GM19467 (cell line): ENCODE measurements around the gene RASL11A.
"Not testable (repeated sequence)": the region's sequence is repeated elsewhere in the genome, so short reads cannot be mapped to it uniquely, and the experiment has no call there.

Experiments
- ATAC-seq: cut with Tn5 transposase; IDR thresholded peaks from one replicate; pipeline ENCODE4 v1.9.1; 2021; ENCODE audit warnings: mild to moderate bottlenecking, moderate library complexity; ENCODE audit not compliant: unreplicated experiment

The RASL11A gene

GRCh38 chr13:27267596-27267995 is 3.0 kb upstream of the RASL11A start:
- no peak for ATAC-seq

GRCh38 chr13:27269114-27269665 is 1.4 kb upstream of the RASL11A start:
- no peak for ATAC-seq

GRCh38 chr13:27271570-27272096 is 1.0 kb downstream of the RASL11A start:
- ATAC-seq, result no peak

GRCh38 chr13:27273658-27274425 is 3.2 kb downstream of the RASL11A start:
- ATAC-seq, result no peak

- ATAC-seq, result no peak
Observed at GRCh38 chr13:27274631-27275030, 4.0 kb downstream of the RASL11A start.

- no peak for ATAC-seq
Observed at GRCh38 chr13:27276188-27276587, 5.6 kb downstream of the RASL11A start.

- ATAC-seq, result no peak
Observed at GRCh38 chr13:27279506-27279905, 8.9 kb downstream of the RASL11A start.

- no peak for ATAC-seq
Observed at GRCh38 chr13:27280009-27280656, 9.5 kb downstream of the RASL11A start.

GRCh38 chr13:27280841-27281240 is 10.2 kb downstream of the RASL11A start:
- ATAC-seq, result no peak

GRCh38 chr13:27281420-27281819 is 10.8 kb downstream of the RASL11A start:
- ATAC-seq, result no peak

GRCh38 chr13:27283906-27284493 is 13.4 kb downstream of the RASL11A start:
- no peak for ATAC-seq

GRCh38 chr13:27288392-27288791 is 17.8 kb downstream of the RASL11A start:
- no peak for ATAC-seq

- ATAC-seq, result no peak
Observed at GRCh38 chr13:27289011-27289665, 18.5 kb downstream of the RASL11A start.

GRCh38 chr13:27290715-27291114 is 20.1 kb downstream of the RASL11A start:
- no peak for ATAC-seq

GRCh38 chr13:27291967-27292366 is 21.3 kb downstream of the RASL11A start:
- ATAC-seq, result not testable (repeated sequence)

- ATAC-seq, result no peak
Observed at GRCh38 chr13:27293076-27293691, 22.6 kb downstream of the RASL11A start.

GRCh38 chr13:27293873-27294515 is 23.4 kb downstream of the RASL11A start:
- no peak for ATAC-seq

GRCh38 chr13:27295096-27295495 is 24.5 kb downstream of the RASL11A start:
- no peak for ATAC-seq

GRCh38 chr13:27295660-27296059 is 25.0 kb downstream of the RASL11A start:
- no peak for ATAC-seq

GRCh38 chr13:27296496-27296895 is 25.9 kb downstream of the RASL11A start:
- ATAC-seq, result no peak
